Measurements from ENCODE around the gene STXBP6.

The STXBP6 gene

GRCh38 chr14:25034803-25035681 lies 14.9 kb downstream of the STXBP6 start:
- Histone ChIP-seq H3K27ac (ENCODE audit: low read depth, low read length) (no peak overlapping the region), H3K4me2 (ENCODE audit: low read length) (no peak overlapping the region), H3F3A (ENCODE audit: control insufficient read depth, insufficient read depth) (no peaks in the 10 kb centered on the region), H3K9me3 (ENCODE audit: control insufficient read depth, insufficient read depth, low read length) (no peaks in the 10 kb centered on the region), H4K20me1 (ENCODE audit: control insufficient read depth, insufficient read depth, low read depth, low read length) (no peaks in the 10 kb centered on the region), H3K36me3 (ENCODE audit: control insufficient read depth, low read length) (no peaks in the 10 kb centered on the region), H3K9me2 (replicated peaks; ENCODE audit: control insufficient read depth, low read length) (no peaks in the 10 kb centered on the region), H3K4me3 (ENCODE audit: low read length) (no peak overlapping the region), H3K79me2 (ENCODE audit: control insufficient read depth, low read length) (no peaks in the 10 kb centered on the region), H3K4me1 (ENCODE audit: control insufficient read depth, low read length) (no peaks in the 10 kb centered on the region), H3K27me3 (ENCODE audit: control insufficient read depth, low read length) (no peaks in the 10 kb centered on the region)
- TF ChIP-seq EZH2phosphoT487 (IDR thresholded peaks at IDR 0.05; ENCODE audit: borderline replicate concordance, low read length) = no peak
- TF ChIP-seq, protein P1, sequence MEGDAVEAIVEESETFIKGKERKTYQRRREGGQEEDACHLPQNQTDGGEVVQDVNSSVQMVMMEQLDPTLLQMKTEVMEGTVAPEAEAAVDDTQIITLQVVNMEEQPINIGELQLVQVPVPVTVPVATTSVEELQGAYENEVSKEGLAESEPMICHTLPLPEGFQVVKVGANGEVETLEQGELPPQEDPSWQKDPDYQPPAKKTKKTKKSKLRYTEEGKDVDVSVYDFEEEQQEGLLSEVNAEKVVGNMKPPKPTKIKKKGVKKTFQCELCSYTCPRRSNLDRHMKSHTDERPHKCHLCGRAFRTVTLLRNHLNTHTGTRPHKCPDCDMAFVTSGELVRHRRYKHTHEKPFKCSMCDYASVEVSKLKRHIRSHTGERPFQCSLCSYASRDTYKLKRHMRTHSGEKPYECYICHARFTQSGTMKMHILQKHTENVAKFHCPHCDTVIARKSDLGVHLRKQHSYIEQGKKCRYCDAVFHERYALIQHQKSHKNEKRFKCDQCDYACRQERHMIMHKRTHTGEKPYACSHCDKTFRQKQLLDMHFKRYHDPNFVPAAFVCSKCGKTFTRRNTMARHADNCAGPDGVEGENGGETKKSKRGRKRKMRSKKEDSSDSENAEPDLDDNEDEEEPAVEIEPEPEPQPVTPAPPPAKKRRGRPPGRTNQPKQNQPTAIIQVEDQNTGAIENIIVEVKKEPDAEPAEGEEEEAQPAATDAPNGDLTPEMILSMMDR (IDR thresholded peaks at IDR 0.05; ENCODE audit: low read depth, low read length, poor library complexity, severe bottlenecking) = no peak

GRCh38 chr14:25033358-25033757 lies 16.6 kb downstream of the STXBP6 start:
- H3K9me3 ChIP-seq (ENCODE audit: control insufficient read depth, insufficient read depth, low read length) = no peaks in the 10 kb centered on the region
- no peaks in the 10 kb centered on the region for H3K79me2 ChIP-seq (ENCODE audit: control insufficient read depth, low read length)
- no peak overlapping the region for H3K4me3 ChIP-seq (ENCODE audit: low read length)
- no peaks in the 10 kb centered on the region for H3K9me2 ChIP-seq (replicated peaks; ENCODE audit: control insufficient read depth, low read length)
- no peaks in the 10 kb centered on the region for H3F3A ChIP-seq (ENCODE audit: control insufficient read depth, insufficient read depth)
- no peaks in the 10 kb centered on the region for H3K27me3 ChIP-seq (ENCODE audit: control insufficient read depth, low read length)
- no peaks in the 10 kb centered on the region for H3K36me3 ChIP-seq (ENCODE audit: control insufficient read depth, low read length)
- H3K4me2 ChIP-seq (ENCODE audit: low read length) = no peak overlapping the region
- H3K4me1 ChIP-seq (ENCODE audit: control insufficient read depth, low read length) = no peaks in the 10 kb centered on the region
- H4K20me1 ChIP-seq (ENCODE audit: control insufficient read depth, insufficient read depth, low read depth, low read length) = no peaks in the 10 kb centered on the region
- H3K27ac ChIP-seq (ENCODE audit: low read depth, low read length) = no peak overlapping the region
- TF ChIP-seq, protein P1 (IDR thresholded peaks at IDR 0.05; ENCODE audit: low read depth, low read length, poor library complexity, severe bottlenecking) = no peak
- no peak for TF ChIP-seq EZH2phosphoT487 (IDR thresholded peaks at IDR 0.05; ENCODE audit: borderline replicate concordance, low read length)

- Histone ChIP-seq H3K79me2 (ENCODE audit: control insufficient read depth, low read length) (no peaks in the 10 kb centered on the region), H3K9me2 (replicated peaks; ENCODE audit: control insufficient read depth, low read length) (no peaks in the 10 kb centered on the region), H3K27ac (ENCODE audit: low read depth, low read length) (no peak overlapping the region), H3K4me1 (ENCODE audit: control insufficient read depth, low read length) (no peaks in the 10 kb centered on the region), H3K27me3 (ENCODE audit: control insufficient read depth, low read length) (no peaks in the 10 kb centered on the region), H3K4me3 (ENCODE audit: low read length) (no peak overlapping the region), H3K36me3 (ENCODE audit: control insufficient read depth, low read length) (no peaks in the 10 kb centered on the region), H3F3A (ENCODE audit: control insufficient read depth, insufficient read depth) (no peaks in the 10 kb centered on the region), H3K9me3 (ENCODE audit: control insufficient read depth, insufficient read depth, low read length) (no peaks in the 10 kb centered on the region), H4K20me1 (ENCODE audit: control insufficient read depth, insufficient read depth, low read depth, low read length) (no peaks in the 10 kb centered on the region), H3K4me2 (ENCODE audit: low read length) (no peak overlapping the region)
- no peak for TF ChIP-seq EZH2phosphoT487 (IDR thresholded peaks at IDR 0.05; ENCODE audit: borderline replicate concordance, low read length)
- TF ChIP-seq, protein P1 (IDR thresholded peaks at IDR 0.05; ENCODE audit: low read depth, low read length, poor library complexity, severe bottlenecking) = peak; percentile 40
These were observed 17.7 kb downstream of the STXBP6 start for GRCh38 chr14:25032092-25032784.
